SK-N-MC (cell line): Measurements from ENCODE around the gene ARHGEF26.

Experiments
- EZH2 ChIP-seq: fragments of 200-600 bp; sonication (generic); IDR thresholded peaks from one replicate; pipeline ENCODE4 v1.6.1; 2017; ENCODE audit warnings: antibody characterized with exemption
- FOXP2 ChIP-seq: optimal IDR thresholded peaks from 2 replicates; pipeline ENCODE3; 2011; ENCODE audit warnings: mild to moderate bottlenecking, moderate library complexity; ENCODE audit not compliant: insufficient read depth; ENCODE audit errors: extremely low read length, control extremely low read depth
- POLR2AphosphoS5 ChIP-seq: IDR thresholded peaks from 2 replicates; pipeline ENCODE4 v1.6.1; 2012; ENCODE audit warnings: mild to moderate bottlenecking, low read depth, low read length, borderline replicate concordance

DNA sequence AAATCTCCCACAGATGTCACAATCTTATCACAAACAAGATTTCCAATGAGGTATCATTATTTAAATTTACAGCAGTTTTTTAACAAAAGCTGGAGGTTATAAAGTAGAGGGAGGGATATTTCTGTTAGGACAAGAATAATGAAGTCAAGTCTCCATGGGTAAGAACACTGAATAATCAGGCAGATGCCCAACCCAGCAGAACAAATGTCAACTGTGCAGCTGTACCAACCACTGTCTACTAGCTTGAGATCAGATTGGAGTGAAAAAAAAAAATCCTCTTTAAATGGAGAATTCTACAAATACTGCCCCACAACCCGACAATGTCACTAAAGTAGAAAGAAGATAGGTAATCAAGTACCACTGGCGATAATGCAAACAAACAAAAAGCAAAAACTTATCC lies 172.8 kb downstream of the ARHGEF26 start:
- TF ChIP-seq EZH2 (no peak), POLR2AphosphoS5 (no peak), FOXP2 (no peak)
